ENCODE measurements around the gene GABRR3.

GABRR3 gene

DNA sequence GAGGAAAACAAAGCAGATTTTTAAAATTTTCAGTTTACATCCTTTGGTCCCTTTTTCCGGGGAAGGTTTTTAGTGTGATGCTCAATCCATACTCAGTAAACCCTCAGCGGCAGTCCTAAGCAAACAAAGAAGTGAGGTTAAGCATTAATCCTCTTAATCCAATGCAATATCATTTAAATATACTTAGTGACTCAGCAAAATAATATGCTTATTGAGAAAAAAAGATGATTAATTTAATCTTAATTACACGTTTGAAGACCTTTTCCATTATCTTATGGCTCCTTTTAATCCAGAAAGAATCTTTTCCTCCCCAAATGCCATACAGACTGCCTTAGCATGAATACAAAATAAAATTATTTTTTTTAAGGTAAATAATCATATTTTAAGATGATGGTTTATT lies at the start of gene GABRR3:
GABRR3 (minus strand) TSS at position 108 of the 400 bp plus-strand sequence. CDS start 328 bp downstream, outside the sequence.
- no peak for DNase-seq (ENCODE audit: low read depth)

DNA sequence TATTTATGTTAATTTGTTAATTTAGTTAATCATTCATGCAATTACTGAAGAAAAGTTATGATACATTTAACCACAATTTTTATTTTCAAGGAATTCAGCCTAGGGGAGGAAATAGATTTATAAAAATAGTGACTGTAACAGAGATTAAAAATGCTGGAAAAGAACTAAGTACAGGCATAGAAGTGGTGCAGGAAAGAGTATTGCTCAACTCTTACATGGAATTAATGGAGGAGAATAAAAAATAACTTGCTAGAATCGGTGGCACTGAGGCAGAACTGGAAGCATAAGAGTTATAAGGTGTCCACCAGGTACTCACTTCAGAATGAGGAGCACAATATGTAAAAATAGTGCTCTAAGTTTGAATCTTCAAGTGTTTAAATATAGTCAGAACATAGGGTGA lies 38.4 kb upstream of the GABRR3 start:
- DNase-seq (ENCODE audit: low read depth) = no peak

DNA sequence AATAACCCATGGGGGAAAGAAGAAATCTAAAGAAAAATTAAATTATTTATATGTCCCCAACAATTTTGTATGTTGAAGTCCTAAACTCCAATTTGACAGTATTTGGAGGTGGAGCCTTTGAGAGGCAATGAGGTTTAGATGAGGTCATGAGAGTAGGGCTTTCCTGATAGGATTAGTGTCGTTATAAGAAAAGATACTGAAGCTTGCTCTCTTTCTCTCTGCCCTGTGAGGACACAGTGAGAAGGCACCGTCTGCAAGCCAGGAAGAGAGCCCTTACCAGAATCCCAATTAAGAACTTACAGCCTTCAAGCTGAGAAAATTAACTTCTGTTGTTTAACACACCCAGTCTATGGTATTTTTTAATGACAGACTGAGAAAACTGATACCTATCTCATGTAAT lies 35.7 kb upstream of the GABRR3 start:
- no peak for DNase-seq (ENCODE audit: low read depth)

DNA sequence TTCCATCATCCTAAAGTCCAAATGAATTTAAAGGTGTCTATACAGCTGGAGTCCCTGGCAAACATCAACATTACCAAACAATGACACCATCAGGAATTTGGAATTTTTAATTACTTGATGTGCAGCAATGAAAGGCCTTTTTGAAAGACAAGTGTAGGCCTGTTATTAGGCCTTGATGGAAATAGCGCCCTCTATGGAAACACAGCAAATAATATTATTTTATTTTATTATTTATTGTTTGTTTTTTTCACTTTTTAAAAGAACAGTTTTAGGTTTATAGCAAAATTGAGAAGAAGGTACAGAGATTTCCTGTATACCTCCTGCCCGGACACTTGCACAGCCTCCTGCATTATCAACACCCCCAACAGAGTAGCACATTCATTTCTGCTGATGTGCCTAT lies 33.7 kb upstream of the GABRR3 start:
- no peak for DNase-seq (ENCODE audit: low read depth)

DNA sequence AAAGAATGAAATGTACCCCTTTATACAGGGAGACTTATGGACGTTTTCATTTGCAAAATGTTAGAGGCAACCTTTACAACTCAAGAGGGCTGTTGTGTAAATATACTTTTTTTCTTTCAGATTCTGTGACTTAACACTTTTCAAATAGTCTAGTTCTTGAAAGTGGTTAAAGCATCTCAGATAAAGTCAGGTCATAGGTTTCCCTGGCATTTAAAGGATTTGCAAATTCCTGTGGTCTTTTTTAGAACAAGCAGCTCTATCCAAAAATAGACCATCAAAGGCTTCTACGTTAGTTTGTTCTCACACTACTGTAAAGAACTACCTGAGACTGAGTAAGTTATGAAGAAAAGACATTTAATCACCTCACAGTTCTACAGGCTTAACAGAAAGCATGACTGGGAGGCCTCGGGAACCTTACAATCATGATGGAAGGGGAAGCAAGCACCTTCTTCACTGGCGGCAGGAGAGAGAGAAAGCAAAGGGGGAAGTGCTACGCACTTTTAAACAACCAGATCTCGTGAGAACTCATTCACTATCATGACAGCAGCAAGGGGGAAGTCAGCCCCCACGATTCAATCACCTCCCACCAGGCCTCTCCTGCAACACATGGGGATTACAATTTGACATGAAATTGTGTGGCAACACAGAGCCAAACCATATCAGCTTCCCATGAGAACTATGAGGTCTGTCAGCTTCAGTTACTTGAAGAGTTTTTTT lies 23.3 kb upstream of the GABRR3 start:
- no peak for DNase-seq (ENCODE audit: low read depth)

GRCh38 chr3:98057631-98058030 lies 22.5 kb upstream of the GABRR3 start:
- DNase-seq (ENCODE audit: low read depth) = no peak

DNA sequence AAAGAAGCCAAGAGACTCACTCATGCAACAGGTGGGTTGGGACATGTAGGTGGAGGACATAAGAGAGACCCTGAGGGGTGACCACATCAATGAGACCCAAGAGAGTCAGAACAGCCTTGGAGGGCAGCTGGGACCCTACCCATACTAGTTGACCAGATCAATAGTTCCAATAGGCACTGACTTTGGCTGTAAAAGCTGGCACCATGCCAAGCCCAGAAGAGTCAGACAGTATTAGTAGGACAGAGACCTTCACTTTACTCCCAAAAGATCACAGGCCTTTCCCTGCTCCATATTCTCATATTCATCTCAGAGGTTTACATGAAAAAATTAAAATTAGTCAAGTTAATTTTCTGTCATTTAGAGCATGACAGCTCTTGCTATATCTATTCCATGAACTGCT lies 20.9 kb upstream of the GABRR3 start:
- no peak for DNase-seq (ENCODE audit: low read depth)

- no peak for DNase-seq (ENCODE audit: low read depth)
Observed at GRCh38 chr3:98049271-98049670, 14.2 kb upstream of the GABRR3 start.

GRCh38 chr3:98048586-98048985 lies 13.5 kb upstream of the GABRR3 start:
- DNase-seq (ENCODE audit: low read depth) = no peak

DNA sequence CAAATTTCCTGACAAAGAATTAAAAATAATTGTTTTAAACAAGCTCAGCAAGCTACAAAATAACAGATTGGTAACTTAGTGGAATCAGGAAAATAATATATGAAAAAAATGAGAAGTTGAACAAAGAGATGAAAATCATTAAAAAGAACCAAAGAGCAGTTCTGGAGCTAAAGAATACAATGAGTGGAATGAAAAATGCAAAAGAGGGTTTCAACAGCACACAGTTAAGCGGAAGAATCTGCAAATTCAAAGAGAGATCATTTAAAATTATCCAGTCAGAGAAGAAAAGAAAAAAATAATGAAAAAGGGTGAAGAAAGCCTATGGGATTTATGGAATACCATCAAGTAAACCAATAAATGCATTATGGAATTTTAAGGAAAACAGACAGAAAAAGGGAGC lies 6.2 kb upstream of the GABRR3 start:
- DNase-seq (ENCODE audit: low read depth) = no peak

- DNase-seq (ENCODE audit: low read depth) = peak; percentile 85
Observed at GRCh38 chr3:98039322-98040024, 4.4 kb upstream of the GABRR3 start.

GRCh38 chr3:98038876-98039275 lies 3.8 kb upstream of the GABRR3 start:
- no peak for DNase-seq (ENCODE audit: low read depth)

DNA sequence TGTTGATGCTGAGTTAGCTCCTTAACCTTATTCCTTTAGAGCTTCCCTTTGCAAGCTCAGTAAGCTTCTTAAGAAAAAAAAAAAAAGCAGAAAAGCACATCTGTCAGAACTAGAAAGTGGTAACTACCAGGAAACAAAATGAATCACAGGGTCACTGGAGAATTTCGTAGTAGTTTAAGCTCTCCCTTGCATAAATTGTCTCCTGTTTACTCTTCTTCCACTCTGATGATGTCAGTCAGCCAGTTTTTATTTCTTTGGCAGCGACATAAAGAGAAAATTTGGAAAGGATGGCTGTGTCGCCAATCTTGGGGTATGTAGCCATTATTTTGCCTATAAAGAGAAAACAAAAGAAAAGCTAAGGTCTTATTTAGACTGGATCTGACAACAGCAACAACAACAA lies 3.2 kb upstream of the GABRR3 start:
- no peak for DNase-seq (ENCODE audit: low read depth)

DNA sequence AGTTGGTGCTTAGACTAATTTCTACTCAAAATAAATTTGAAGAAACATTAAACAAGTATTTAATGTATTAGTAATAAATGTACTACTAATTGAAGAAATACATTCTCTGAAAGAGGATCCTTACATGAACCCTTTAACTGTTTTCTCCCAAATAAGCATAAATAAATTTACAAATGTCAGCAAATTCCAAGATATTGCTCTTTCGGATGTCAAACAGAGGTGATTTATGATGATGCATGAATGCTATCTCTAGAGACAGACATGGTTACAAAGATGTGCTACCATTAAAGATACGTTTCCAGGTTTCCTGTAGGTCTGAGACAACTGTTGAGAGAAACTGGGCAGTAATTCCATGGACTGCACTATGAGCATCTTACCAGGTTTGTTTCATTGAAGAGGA lies 629 bp downstream of the GABRR3 start:
- no peak for DNase-seq (ENCODE audit: low read depth)

DNA sequence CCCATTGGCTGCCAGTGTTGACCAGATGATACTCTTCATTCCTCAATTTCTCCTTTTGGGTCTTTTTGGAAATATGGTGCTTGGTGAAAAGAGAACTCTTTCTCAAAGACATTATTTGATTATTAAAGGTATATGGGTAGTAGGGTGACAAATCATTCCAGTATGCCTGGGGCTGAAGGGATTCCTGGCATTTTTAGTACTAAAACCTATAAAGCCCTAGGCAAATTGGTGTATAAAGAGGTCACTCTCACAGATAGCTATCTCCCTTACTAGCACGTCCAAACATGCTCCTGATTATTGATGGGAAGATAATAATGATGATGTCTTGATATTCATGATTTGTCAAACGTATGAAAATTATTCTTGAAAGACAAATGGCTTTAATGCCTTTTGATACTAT lies 1.1 kb downstream of the GABRR3 start:
- no peak for DNase-seq (ENCODE audit: low read depth)

DNA sequence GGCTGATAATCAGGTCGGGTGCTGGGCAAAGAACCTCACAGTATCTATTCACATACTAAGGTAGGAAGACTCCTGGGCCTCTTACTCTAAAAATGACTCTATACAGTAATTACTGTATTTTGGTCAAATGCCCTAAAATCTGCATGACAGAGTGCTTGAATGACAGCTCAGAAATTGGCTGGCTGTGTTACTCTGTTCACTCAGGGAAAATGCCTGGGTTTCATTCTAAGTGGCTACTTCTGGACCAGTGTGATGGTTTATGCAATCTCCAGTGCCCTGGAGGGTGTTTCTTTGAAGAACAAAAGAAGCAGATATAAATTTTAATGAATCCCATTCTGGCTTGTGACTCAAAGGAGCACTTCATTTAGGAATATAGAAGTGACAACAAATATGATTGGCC lies 2.2 kb downstream of the GABRR3 start:
- DNase-seq (ENCODE audit: low read depth) = no peak

DNA sequence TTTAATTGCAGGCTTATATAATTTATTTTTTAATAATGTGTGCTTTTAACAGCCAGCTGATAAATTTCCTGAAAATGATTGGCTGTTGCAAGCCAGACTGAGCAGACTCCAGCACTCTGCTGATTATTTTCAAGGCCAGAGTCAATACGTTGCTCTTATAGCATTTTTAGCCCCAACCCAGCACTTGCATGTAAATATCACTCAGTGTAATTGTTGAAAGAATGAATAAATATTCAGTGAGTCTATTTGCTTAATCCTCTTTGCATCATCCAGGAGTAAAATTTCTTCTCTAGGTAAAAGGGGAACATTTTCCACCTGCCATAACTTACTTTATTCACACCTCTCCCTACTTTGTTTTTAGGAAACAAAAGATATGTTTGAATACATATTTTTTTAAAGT lies 2.9 kb downstream of the GABRR3 start:
- no peak for DNase-seq (ENCODE audit: low read depth)

DNA sequence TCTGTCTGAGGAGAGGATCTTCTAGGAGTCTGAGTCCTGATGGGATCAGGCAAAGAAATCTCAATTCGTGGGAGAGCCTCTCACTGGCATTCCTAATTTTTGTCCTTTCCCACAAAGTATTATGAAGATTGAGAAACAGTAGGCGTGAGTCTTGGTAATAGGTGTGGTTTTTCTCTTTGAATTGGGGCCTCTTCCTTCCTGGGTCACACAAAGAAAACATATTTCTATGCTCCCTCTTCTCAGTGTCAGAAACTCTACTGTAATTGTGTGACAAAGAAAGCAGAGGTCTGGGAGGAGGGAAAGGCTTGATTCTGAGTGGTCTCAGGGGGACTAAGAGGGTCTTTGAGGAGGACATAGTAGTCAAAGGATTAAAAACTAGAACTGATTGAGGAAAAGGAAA lies 6.0 kb downstream of the GABRR3 start:
- no peak for DNase-seq (ENCODE audit: low read depth)

- DNase-seq (ENCODE audit: low read depth) = no peak
Observed at GRCh38 chr3:98027085-98027446, 8.0 kb downstream of the GABRR3 start.

- DNase-seq (ENCODE audit: low read depth) = no peak
Observed at GRCh38 chr3:98026425-98027084, 8.6 kb downstream of the GABRR3 start.

- DNase-seq (ENCODE audit: low read depth) = no peak
Observed at GRCh38 chr3:98025392-98025945, 9.6 kb downstream of the GABRR3 start.

DNA sequence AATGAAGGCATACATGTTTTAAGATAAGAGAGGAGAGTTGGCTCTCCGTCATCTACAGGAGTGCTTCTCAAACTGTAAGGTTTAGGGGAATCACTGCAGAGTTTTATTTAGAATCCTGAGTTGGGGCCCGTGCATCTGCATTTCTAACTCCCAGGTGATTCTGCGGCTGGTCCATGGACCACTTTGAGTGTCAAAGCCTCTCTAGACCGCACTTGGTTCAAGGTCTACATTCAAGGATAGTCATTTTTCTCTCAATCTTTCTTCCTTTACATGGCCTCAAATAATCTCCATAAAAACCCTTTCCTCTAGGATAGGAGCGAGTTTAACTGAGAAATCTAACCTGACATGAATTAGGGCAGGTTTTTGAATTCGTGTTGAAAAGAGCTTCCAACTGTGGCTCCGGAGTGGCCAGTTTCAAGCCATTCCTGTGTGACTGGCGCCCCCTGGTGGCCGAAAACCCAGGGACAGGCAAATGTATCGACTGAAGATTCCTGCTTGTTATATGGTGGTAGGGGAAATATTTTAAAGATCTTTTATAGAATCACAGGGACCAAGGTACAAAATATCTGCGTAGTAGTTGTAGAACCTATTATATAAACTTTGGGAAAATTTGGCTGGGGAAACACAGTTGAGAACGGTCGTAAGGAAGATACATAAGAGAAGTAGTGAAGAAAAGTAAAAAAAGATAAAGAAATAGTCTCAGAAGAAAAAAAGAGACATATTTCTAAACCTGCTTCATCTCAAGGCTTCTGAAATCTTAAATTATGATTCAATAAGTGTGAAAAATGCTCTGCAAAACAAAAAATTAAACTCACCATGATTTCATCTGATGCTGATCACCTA lies 11.9 kb downstream of the GABRR3 start:
- DNase-seq (ENCODE audit: low read depth) = peak; percentile 50

Measured in HS-27A (cell line).